Epithelial cell of esophagus (primary cell): Measurements from ENCODE around the gene CTSV.
"Not testable (repeated sequence)": the region's sequence is repeated elsewhere in the genome, so short reads cannot be mapped to it uniquely, and the experiment has no call there.

Experiments used
- DNase-seq: peaks from one replicate; pipeline ENCODE4 v3.0.0; 2010; ENCODE audit warnings: low read depth
- H3K4me3 ChIP-seq: 2 replicates; pipeline ENCODE4 v1.5.1; 2011; ENCODE audit warnings: mild to moderate bottlenecking, low read length, control low read depth
- TF ChIP-seq, protein P1 (sequence below): IDR thresholded peaks from 2 replicates; pipeline ENCODE4 v1.5.1; 2011; ENCODE audit warnings: low read depth, mild to moderate bottlenecking, low read length, control low read depth, inconsistent platforms; ENCODE audit not compliant: insufficient read depth; ENCODE audit errors: missing control alignments

Gene CTSV

DNA sequence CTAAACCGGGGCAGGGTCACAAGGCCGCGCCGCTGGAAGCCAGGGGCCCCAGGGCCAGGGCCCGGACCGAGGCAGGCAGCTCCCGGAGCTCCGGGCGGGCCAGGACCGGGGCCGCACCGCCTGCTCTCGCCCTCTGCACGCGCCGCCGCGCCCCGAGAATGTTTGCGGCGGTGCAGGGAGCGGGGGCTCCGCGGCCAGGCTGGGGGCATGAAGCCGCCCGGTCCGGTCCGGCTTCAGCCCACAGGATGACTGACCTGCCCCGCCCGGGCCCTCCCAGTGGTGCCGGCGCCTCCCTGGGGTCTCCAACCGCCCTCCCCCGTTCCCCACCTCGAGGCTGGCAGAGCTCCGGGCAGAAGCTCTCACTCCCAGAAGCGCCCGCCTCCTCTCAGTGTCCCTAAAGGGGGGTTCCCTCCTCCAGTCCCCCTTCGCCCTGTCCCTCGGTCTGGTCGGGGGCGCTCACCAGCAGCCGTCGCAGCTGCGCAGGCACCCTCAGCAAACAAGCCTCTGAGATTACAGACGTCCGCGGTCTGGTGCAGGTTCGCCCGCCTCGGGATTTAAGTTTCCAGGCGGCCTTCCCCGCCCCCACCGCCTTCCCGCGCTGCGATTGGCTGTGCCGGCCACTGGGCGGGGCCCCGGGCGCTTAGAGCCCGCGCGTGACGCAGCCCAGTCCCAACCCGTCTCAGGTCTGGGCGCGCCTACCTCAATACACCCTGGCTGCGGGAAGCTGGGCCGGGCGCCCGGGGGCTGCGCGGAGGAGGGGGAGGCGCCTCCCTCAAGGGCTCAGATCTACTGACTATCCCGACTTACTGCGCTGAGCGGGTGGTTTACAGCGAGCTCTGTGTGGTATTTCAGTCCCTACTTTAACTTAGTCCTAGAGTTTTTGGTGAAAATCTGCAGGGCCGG lies at the start of gene CTSV:
TSS of gene CTSV (minus strand) at position 532 of the 903 bp plus-strand sequence. CDS start 1,099 bp downstream, outside the sequence.
- peak; percentile 96 for DNase-seq
- TF ChIP-seq, protein P1, sequence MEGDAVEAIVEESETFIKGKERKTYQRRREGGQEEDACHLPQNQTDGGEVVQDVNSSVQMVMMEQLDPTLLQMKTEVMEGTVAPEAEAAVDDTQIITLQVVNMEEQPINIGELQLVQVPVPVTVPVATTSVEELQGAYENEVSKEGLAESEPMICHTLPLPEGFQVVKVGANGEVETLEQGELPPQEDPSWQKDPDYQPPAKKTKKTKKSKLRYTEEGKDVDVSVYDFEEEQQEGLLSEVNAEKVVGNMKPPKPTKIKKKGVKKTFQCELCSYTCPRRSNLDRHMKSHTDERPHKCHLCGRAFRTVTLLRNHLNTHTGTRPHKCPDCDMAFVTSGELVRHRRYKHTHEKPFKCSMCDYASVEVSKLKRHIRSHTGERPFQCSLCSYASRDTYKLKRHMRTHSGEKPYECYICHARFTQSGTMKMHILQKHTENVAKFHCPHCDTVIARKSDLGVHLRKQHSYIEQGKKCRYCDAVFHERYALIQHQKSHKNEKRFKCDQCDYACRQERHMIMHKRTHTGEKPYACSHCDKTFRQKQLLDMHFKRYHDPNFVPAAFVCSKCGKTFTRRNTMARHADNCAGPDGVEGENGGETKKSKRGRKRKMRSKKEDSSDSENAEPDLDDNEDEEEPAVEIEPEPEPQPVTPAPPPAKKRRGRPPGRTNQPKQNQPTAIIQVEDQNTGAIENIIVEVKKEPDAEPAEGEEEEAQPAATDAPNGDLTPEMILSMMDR = no peak
- peak within 1 kb of the TSS; percentile 69 for H3K4me3 ChIP-seq

DNA sequence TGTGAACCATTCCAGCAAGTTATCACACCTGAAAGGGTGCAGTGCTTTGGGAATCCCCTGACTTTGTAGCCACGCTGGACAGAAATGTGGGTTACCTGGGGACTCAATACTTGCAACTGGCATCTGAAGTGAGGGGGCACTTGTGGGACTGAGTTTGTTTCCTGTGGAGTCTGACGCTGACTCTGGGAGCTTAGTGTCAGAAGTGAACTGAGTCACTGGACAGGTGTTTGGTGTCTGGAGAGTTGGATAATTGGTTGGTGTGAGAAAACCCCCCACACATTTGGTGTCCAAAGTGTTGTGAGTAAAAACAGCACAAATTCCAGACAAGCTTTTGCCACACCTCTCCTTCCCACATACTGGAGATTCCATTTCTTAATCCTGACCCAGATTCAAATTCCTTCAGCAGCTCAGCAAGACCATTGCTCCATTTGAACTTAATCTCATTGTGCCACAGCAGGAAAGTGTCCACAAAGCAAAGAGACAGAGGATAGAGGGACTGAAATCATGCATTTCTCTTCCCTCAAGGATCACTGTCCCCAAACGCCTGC lies 48.8 kb upstream of the CTSV start:
- H3K4me3 ChIP-seq = not testable (repeated sequence)
- DNase-seq = peak; percentile 37

DNA sequence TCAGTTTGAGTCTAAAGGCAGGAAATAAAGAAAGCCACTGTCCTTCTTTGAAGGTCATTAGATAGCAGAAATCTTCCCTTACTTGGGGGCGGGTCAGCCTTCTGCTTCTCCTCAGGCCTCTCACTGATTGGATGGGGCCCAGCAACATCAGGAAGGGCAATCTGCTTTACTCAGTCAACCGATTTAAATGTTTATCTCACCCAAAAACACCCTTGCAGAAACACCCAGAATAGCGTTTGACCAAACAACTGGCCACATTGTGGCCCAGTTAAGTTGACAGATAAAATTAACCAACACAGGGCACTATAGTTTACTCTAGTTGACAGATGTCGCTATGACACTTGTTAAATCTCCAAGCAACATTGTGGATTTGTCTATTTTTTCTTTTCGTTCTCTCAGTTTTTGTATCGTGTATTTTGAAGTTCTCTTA lies 45.6 kb upstream of the CTSV start:
- DNase-seq = not testable (repeated sequence)

DNA sequence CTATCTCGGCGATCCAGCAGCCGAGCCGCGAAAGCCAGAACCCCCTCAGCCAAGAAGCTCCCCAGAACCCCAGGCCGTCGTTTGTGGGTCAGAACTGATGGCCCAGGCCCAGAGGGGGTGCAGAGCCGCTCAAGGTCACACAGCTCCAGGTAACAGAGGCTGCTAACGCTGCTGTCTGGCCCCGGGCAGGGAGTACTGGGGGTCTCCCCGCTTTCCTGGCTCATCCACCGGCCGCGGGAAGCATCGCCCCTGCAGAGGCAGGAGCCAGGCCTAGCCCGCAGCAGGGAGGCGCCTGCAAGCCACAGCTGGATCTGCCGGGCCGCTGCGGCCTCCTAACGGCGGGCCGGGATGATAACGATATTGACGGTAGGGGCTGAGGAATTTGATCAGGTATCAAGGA lies 39.4 kb upstream of the CTSV start:
- no peak overlapping the region for H3K4me3 ChIP-seq
- DNase-seq = no peak
- TF ChIP-seq, protein P1 = no peak

More for the DNA sequence above, 45.6 kb upstream of the CTSV start:
- not testable (repeated sequence) for H3K4me3 ChIP-seq

DNA sequence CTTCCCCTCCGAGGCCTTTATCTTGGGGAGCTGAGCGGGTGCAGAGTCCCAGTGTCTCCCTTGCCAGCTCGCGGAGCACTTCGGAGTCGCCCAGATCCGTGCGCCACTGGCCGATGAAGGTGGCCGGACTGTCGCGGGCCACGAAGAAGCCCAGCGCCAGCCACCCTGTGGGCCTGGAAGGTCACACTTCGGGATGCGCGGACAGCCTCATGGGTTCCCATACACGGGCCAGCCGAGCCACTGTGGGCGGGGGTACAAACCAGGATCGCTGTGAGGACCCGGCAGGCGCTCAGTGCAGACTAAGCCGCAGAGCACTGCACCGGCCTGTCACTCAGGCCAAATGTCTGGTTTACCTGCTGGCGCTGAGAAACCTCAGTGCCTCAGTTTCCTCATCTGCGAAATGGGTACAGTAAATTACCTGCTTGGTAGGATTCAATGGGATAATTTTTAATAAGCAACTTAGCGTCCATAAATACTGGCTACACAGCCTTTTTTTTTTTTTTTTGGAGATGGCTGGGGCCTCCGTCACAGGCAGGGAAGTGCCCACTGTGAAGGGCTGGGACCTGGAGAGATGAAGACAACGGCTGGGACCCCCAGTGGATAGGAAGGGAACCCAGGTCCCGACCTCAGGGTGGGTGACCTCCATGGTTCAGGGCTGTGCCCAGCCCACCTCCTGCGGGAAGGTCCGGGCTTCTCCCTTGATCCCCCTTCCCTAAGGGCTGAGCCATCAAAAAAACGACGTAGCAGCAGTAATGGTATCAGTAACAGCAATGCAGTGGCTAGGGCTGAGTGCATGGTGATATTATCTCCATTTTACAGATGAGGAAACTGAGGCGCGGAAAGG lies 38.7 kb upstream of the CTSV start:
- DNase-seq = no peak
- TF ChIP-seq, protein P1 = no peak
- H3K4me3 ChIP-seq = no peak overlapping the region

DNA sequence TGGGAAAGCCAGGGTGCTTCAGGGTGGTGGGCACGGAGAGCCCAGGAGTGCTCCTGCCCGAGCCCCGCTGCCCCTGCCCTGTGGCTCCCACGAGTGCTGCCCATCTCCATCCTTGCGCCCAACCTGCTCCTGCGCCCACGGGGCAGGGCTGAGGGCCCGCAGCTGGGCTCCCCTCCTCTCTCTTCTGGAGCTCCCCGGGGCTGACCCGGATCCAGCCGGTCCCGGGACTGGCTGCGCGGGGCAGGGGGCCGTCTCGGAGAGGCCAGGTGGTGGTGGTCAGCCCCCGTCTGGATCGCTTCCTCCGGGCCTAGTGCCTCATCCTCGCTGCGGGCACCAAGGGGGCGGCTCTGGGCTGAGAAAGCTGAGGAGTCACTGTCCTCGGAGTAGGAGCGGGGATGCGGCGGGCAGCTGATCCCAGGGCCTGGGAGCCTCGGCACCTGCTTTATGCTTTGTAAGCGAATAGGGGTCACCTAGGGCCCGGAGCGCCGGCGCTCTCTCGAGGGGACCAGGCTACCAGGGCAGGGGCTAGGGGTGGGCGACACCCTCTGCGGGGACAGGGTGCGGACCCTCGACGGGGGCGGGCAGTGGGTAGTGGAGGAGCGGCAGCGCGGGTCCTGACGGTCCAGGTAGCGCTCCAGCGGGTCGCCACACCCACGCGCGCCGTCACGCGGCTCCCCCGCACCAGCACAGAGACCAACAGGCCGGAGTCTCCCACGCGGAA lies 37.9 kb upstream of the CTSV start:
- H3K4me3 ChIP-seq = not testable (repeated sequence)

DNA sequence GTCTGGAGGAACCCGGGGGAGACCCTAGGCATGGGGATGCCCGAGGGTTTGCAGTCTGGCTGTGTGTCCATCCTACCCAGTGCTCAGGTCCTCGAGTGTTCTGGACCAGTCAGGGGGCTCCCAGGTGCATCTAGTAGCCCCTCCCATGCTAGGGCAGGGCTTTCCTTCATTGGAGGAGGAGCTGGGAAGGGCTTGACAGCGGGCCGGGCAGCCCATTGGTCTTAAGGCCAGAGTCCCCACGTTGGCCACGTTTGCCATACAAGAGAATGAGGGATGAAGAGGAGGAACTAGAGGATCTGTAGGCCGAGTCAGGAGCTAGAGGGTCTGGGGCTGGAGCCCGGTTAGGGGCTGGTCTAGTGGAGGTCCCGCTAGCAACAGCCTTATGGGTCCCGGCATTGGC lies 37.3 kb upstream of the CTSV start:
- no peak overlapping the region for H3K4me3 ChIP-seq
- DNase-seq = no peak
- TF ChIP-seq, protein P1 = no peak

More for the DNA sequence above, 37.9 kb upstream of the CTSV start:
- not testable (repeated sequence) for DNase-seq
